ENCODE results near the gene OVAAL. TPM values are rescaled to one million over a fixed set of nuclear protein-coding genes. Genes with fewer than 3 reads are reported as not detected.
"Not testable (repeated sequence)": the region's sequence is repeated elsewhere in the genome, so short reads cannot be mapped to it uniquely, and the experiment has no call there.

Gene OVAAL
- polyA plus RNA-seq, 3 donors: not detected

DNA sequence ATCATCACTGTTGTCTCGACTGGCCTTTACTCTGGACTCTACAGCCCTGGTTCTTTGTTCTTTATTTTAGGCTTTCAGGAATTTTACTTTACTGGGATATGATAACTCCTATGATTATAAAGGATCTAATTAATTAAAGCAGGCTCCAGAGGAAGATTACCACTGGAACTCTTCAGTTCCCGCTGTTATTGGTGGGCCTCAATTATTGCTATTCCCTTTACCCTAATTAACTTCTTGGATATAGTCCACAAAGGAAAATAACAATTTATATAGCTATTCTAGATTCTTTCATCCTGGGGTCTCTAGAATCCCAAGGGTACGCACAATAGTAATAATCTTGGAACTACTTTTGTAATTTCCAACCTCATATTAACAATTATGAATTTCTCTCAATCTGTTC is 8.5 kb upstream of the OVAAL start:
- H3K9ac ChIP-seq (ENCODE audit: insufficient read depth, low read length, poor library complexity, severe bottlenecking): no peak overlapping the region
- Mint-ChIP-seq H3K36me3 (no peaks in the 10 kb centered on the region), H3K27me3 (ENCODE audit: low read depth in 3 of 3) (peaks cover 0 to 4% (median 0%) of the 10 kb centered on the region in 3 donors), H3K4me3 (no peak overlapping the region), H3K4me1 (no peaks in the 10 kb centered on the region), H3K9me3 (no peaks in the 10 kb centered on the region), H3K27ac (no peak overlapping the region)
- H3K9me3 ChIP-seq (replicated peaks in 1 of 2; ENCODE audit: control insufficient read depth in 1 of 2, insufficient read depth in 1 of 2, low read length in 2 of 2): no peaks in the 10 kb centered on the region
- no peak for TF ChIP-seq CTCF (IDR thresholded peaks at IDR 0.05)
- WGBS (ENCODE audit: insufficient coverage): 100% methylated on average over 1 of the region's 3 CpGs
- H3K4me1 ChIP-seq (ENCODE audit: control insufficient read depth in 1 of 2, insufficient read depth in 2 of 2, low read length in 2 of 2): no peaks in the 10 kb centered on the region
- no peak overlapping the region for H3K27ac ChIP-seq (ENCODE audit: low read depth in 1 of 2, low read length in 2 of 2)
- intact Hi-C loops (cut with micrococcal nuclease): no loop called here
- H3K4me2 ChIP-seq (replicated peaks; ENCODE audit: extremely low read depth, low read length, poor library complexity, severe bottlenecking): no peak overlapping the region
- H3K36me3 ChIP-seq (replicated peaks in 1 of 2; ENCODE audit: control insufficient read depth in 1 of 2, insufficient read depth in 2 of 2, low read length in 2 of 2): no peaks in the 10 kb centered on the region
- no peaks in the 10 kb centered on the region for H3K79me2 ChIP-seq (ENCODE audit: insufficient read depth, low read length)
- no peak for DNase-seq
- H3K4me3 ChIP-seq (replicated peaks in 1 of 3; ENCODE audit: low read depth in 2 of 3, low read length in 3 of 3): no peak overlapping the region
- no peaks in the 10 kb centered on the region for H3K27me3 ChIP-seq (ENCODE audit: control insufficient read depth in 2 of 2, insufficient read depth in 2 of 2, low read length in 2 of 2)
- H2AFZ ChIP-seq (ENCODE audit: insufficient read depth, low read depth, low read length, poor library complexity, severe bottlenecking): no peak overlapping the region
- H4K20me1 ChIP-seq (ENCODE audit: insufficient read depth, low read length): no peaks in the 10 kb centered on the region

DNA sequence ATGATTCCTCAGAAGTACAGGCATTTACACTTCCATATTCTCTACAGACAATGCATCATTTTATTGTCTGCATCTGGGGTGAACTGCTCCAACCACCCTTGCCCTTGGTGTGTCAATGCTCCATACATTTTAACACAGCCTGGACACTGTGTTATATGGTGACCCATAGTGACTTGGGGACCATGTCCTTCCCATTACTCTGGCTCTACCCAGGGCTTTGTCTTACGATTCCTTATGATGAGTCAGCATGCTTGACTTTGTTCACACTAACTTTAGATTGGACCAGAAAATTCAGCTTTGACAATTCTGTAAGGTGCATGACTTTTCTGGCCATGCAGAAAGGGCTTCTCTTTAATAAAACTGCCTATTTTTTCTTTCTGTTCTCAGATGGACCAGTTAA is 6.8 kb upstream of the OVAAL start:
- intact Hi-C loops (cut with micrococcal nuclease): no loop called here
- H3K9me3 Mint-ChIP-seq: peaks cover 0 to 2% (median 0%) of the 10 kb centered on the region in 7 donors
- no peak overlapping the region for H3K4me3 Mint-ChIP-seq
- Histone ChIP-seq H4K20me1 (ENCODE audit: insufficient read depth, low read length) (no peaks in the 10 kb centered on the region), H3K36me3 (replicated peaks in 1 of 2; ENCODE audit: control insufficient read depth in 1 of 2, insufficient read depth in 2 of 2, low read length in 2 of 2) (no peaks in the 10 kb centered on the region), H3K4me1 (ENCODE audit: control insufficient read depth in 1 of 2, insufficient read depth in 2 of 2, low read length in 2 of 2) (no peaks in the 10 kb centered on the region), H2AFZ (ENCODE audit: insufficient read depth, low read depth, low read length, poor library complexity, severe bottlenecking) (no peak overlapping the region), H3K4me3 (replicated peaks in 1 of 3; ENCODE audit: low read depth in 2 of 3, low read length in 3 of 3) (no peak overlapping the region), H3K9me3 (replicated peaks in 1 of 2; ENCODE audit: control insufficient read depth in 1 of 2, insufficient read depth in 1 of 2, low read length in 2 of 2) (no peaks in the 10 kb centered on the region), H3K4me2 (replicated peaks; ENCODE audit: extremely low read depth, low read length, poor library complexity, severe bottlenecking) (no peak overlapping the region), H3K27ac (ENCODE audit: low read depth in 1 of 2, low read length in 2 of 2) (no peak overlapping the region), H3K27me3 (ENCODE audit: control insufficient read depth in 2 of 2, insufficient read depth in 2 of 2, low read length in 2 of 2) (no peaks in the 10 kb centered on the region), H3K79me2 (ENCODE audit: insufficient read depth, low read length) (no peaks in the 10 kb centered on the region), H3K9ac (ENCODE audit: insufficient read depth, low read length, poor library complexity, severe bottlenecking) (no peak overlapping the region)
- H3K27me3 Mint-ChIP-seq (ENCODE audit: low read depth in 3 of 3): peaks cover 0 to 3% (median 1%) of the 10 kb centered on the region in 3 donors
- no peak for TF ChIP-seq CTCF (IDR thresholded peaks at IDR 0.05)
- H3K27ac Mint-ChIP-seq: no peak overlapping the region
- H3K4me1 Mint-ChIP-seq: no peaks in the 10 kb centered on the region
- H3K36me3 Mint-ChIP-seq: no peaks in the 10 kb centered on the region
- 57% methylated on average over 1 of the region's 1 CpG for WGBS (ENCODE audit: insufficient coverage)
- DNase-seq: no peak

GRCh38 chr1:180553046-180553445 is 5.7 kb upstream of the OVAAL start:
- intact Hi-C loops (cut with micrococcal nuclease); H3K9ac ChIP-seq (ENCODE audit: insufficient read depth, low read length, poor library complexity, severe bottlenecking); H3K4me3 ChIP-seq (replicated peaks in 1 of 3; ENCODE audit: low read depth in 2 of 3, low read length in 3 of 3); H3K79me2 ChIP-seq (ENCODE audit: insufficient read depth, low read length); H3K27ac Mint-ChIP-seq; H2AFZ ChIP-seq (ENCODE audit: insufficient read depth, low read depth, low read length, poor library complexity, severe bottlenecking); H3K4me2 ChIP-seq (replicated peaks; ENCODE audit: extremely low read depth, low read length, poor library complexity, severe bottlenecking); H3K9me3 ChIP-seq (replicated peaks in 1 of 2; ENCODE audit: control insufficient read depth in 1 of 2, insufficient read depth in 1 of 2, low read length in 2 of 2); H4K20me1 ChIP-seq (ENCODE audit: insufficient read depth, low read length); H3K27me3 Mint-ChIP-seq (ENCODE audit: low read depth in 3 of 3); H3K4me1 ChIP-seq (ENCODE audit: control insufficient read depth in 1 of 2, insufficient read depth in 2 of 2, low read length in 2 of 2); DNase-seq; H3K4me1 Mint-ChIP-seq; H3K9me3 Mint-ChIP-seq; H3K27me3 ChIP-seq (ENCODE audit: control insufficient read depth in 2 of 2, insufficient read depth in 2 of 2, low read length in 2 of 2); H3K36me3 Mint-ChIP-seq; H3K27ac ChIP-seq (ENCODE audit: low read depth in 1 of 2, low read length in 2 of 2); H3K36me3 ChIP-seq (replicated peaks in 1 of 2; ENCODE audit: control insufficient read depth in 1 of 2, insufficient read depth in 2 of 2, low read length in 2 of 2); H3K4me3 Mint-ChIP-seq: not testable (repeated sequence)
- 100% methylated on average over 2 of the region's 2 CpGs for WGBS (ENCODE audit: insufficient coverage)

Data from CD14-positive monocyte (primary cell).